Prostate gland (tissue), 2 donors: Measurements from ENCODE around the gene SLC16A9.

Source experiments
- CTCF ChIP-seq, 4 experiments: fragments of 200-600 bp in 2 of 4; fragments of 450-650 bp in 2 of 4; sonication (generic) in 2 of 4; IDR thresholded peaks; 1 replicate in 3 of 4; 2 replicates in 1 of 4; pipeline ENCODE4 v1.5.1; 2016 to 2019; ENCODE audit warnings: antibody characterized with exemption in 4 of 4, mild to moderate bottlenecking in 2 of 4, moderate library complexity in 2 of 4
- POLR2A ChIP-seq: fragments of 450-650 bp; IDR thresholded peaks from one replicate; pipeline ENCODE4 v1.6.1; 2016; ENCODE audit warnings: antibody characterized with exemption, mild to moderate bottlenecking
- POLR2AphosphoS5 ChIP-seq: sonication (generic); formaldehyde crosslinking; IDR thresholded peaks from one replicate; pipeline ENCODE4 v1.6.1; 2017; ENCODE audit warnings: antibody characterized with exemption

- TF ChIP-seq POLR2A: no peak
- TF ChIP-seq CTCF (IDR thresholded peaks at IDR 0.05): no peak
- no peak for TF ChIP-seq POLR2AphosphoS5
Observed at GRCh38 chr10:59631237-59631636, 78.4 kb downstream of the SLC16A9 start.
